Nephron progenitor cell (in vitro differentiated cells): Measurements from ENCODE around the gene RPS16.

Experiments
- DNase-seq: peaks from one replicate; pipeline ENCODE4 v3.0.0; 2021
- H3K27ac Mint-ChIP-seq: 2 replicates; pipeline ENCODE4 v1.8.0; 2021; ENCODE audit warnings: mild to moderate bottlenecking, moderate library complexity, mixed read lengths
- H3K27me3 Mint-ChIP-seq: 2 replicates; pipeline ENCODE4 v1.8.0; 2021; ENCODE audit warnings: mild to moderate bottlenecking, low read depth, mixed read lengths; ENCODE audit not compliant: poor library complexity
- H3K36me3 Mint-ChIP-seq: 2 replicates; pipeline ENCODE4 v1.8.0; 2021; ENCODE audit warnings: low read depth, mixed read lengths
- H3K4me1 Mint-ChIP-seq: 2 replicates; pipeline ENCODE4 v1.8.0; 2021; ENCODE audit warnings: mixed read lengths
- H3K4me3 Mint-ChIP-seq: 2 replicates; pipeline ENCODE4 v1.8.0; 2021; ENCODE audit warnings: mild to moderate bottlenecking, moderate library complexity, mixed read lengths
- H3K9me3 Mint-ChIP-seq: 2 replicates; pipeline ENCODE4 v1.8.0; 2021; ENCODE audit warnings: mild to moderate bottlenecking, moderate library complexity, mixed read lengths
- CTCF ChIP-seq: fragments of 200-600 bp; sonication (generic); IDR thresholded peaks from 2 replicates; pipeline ENCODE4 v1.5.0; 2021; ENCODE audit warnings: antibody characterized with exemption

Gene RPS16

GRCh38 chr19:39471756-39472536 lies 36.2 kb upstream of the RPS16 start:
- H3K27ac Mint-ChIP-seq: peak overlapping the region; percentile 62
- no peaks in the 10 kb centered on the region for H3K4me1 Mint-ChIP-seq
- H3K4me3 Mint-ChIP-seq: no peak overlapping the region

DNA sequence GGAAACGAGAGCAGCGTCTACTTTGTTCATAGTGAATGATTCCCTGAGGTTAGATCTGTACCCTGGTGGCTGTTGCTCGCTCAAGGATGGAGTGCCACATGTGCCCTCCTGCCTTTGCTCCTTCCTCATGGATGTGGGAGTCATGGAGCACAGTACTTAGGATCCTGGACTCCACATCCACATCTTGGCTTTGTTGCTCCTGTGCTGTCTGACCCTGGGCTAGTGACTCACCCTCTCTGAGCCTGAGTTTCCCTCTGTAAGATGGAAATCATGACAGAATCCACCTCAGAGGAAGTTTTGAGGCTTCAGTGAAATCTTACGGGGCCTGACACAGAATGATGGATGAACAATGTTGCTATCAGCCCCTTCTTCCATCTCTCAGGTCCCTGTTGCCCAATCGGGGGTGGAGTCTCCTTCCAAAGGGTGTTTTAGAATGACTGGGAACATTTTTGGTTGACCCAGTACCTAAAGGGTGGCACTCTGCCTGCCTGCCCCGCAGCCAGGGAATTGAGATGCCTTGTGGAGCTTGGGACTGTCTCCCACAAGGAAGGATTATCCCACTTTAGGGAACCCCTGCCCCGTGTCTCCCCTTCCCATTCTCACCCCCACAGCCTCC lies 35.1 kb upstream of the RPS16 start:
- Mint-ChIP-seq H3K9me3 (no peaks in the 10 kb centered on the region), H3K4me3 (no peak overlapping the region), H3K27me3 (no peaks in the 10 kb centered on the region), H3K4me1 (no peaks in the 10 kb centered on the region), H3K36me3 (peaks cover 73% of the 10 kb centered on the region), H3K27ac (no peak overlapping the region)
- DNase-seq: no peak
- no peak for TF ChIP-seq CTCF

More at GRCh38 chr19:39471756-39472536, 36.2 kb upstream of the RPS16 start:
- no peak for TF ChIP-seq CTCF
- Mint-ChIP-seq H3K27me3 (peaks cover 4% of the 10 kb centered on the region), H3K9me3 (no peaks in the 10 kb centered on the region), H3K36me3 (peaks cover 74% of the 10 kb centered on the region)
- DNase-seq: no peak

DNA sequence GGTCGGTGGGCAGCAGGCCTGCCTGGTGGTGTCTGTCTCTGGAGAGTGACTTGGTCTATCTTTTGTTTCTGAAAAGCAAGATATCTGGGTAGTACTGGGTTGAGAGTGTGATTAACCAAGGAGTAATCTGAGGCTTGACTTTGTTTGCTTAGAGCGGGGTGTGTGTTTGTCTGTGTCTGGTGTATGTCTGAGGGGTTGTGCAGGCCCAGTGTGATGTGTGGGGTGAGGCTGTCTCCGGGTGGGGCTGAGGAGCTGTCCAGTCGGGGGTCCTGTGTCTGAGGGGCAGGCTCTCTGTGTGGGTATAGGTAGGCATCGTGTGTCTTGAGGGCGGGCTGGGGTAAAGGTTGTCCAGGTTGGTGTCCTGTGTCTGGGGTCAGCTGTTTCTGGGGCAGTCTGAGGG lies 33.8 kb upstream of the RPS16 start:
- Mint-ChIP-seq H3K4me3 (no peak overlapping the region), H3K36me3 (peaks cover 70% of the 10 kb centered on the region), H3K27ac (peak overlapping the region; percentile 70), H3K4me1 (no peaks in the 10 kb centered on the region), H3K9me3 (no peaks in the 10 kb centered on the region), H3K27me3 (no peaks in the 10 kb centered on the region)
- DNase-seq: no peak
- TF ChIP-seq CTCF: no peak

GRCh38 chr19:39469036-39469435 lies 33.3 kb upstream of the RPS16 start:
- H3K9me3 Mint-ChIP-seq: no peaks in the 10 kb centered on the region
- DNase-seq: no peak
- H3K4me3 Mint-ChIP-seq: no peak overlapping the region
- no peak overlapping the region for H3K27ac Mint-ChIP-seq
- H3K4me1 Mint-ChIP-seq: no peaks in the 10 kb centered on the region
- TF ChIP-seq CTCF: no peak
- H3K36me3 Mint-ChIP-seq: peaks cover 66% of the 10 kb centered on the region
- H3K27me3 Mint-ChIP-seq: no peaks in the 10 kb centered on the region

- Mint-ChIP-seq H3K9me3 (no peaks in the 10 kb centered on the region), H3K27ac (no peak overlapping the region), H3K4me1 (no peaks in the 10 kb centered on the region), H3K4me3 (no peak overlapping the region), H3K27me3 (no peaks in the 10 kb centered on the region), H3K36me3 (peaks cover 76% of the 10 kb centered on the region)
- no peak for TF ChIP-seq CTCF
- DNase-seq: no peak
These were observed 32.2 kb upstream of the RPS16 start for GRCh38 chr19:39467941-39468340.
